ENCODE data around the gene ARHGEF9. TPM values are rescaled to one million over a fixed set of nuclear protein-coding genes. Genes with fewer than 3 reads are reported as not detected.
"Not testable (repeated sequence)": the region's sequence is repeated elsewhere in the genome, so short reads cannot be mapped to it uniquely, and the experiment has no call there.

ARHGEF9 gene
- 10 to 100 TPM; 38.6 to 40.8 TPM for total RNA-seq

DNA sequence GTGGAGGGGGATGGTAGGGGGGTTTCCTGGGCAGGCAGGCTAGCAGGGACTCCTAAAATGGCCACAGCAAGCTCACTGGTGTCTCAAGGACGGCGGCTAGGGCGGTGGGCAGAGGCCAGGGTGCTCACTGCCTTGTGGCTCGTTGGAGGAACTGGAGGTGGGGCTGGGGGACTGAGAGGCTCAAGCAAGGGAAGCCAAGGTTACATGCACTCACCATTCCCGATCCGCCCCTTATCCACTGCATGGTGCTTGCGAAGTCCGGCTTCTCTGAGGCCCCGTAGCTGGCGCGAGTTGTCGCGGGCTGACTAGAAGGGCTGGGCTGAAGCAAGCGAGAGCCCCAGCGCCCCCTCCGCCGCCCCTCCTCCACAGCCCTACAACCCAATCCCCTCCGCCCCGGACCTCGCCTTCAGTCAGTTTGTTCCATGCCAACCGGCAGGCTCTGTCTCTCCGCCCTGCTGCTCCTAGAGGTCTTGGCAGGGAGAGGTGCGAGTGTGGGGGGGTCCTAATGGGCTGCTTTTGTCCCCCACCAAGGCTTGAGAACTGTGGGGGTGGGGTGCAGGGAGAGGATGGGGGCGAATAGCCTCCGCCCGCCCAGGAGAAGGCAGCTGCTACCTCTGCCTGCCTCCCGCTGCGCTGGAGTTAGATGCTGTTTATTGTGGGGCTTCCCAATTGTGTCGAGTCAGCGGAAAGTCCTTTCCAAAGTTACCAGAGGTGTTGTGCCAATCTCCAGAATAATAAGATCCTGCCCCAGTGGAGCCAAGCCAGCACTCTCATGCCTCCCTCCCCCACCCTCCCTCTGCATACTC, at the start of gene ARHGEF9:
Gene ARHGEF9 (minus strand): TSS at position 313 of the 806 bp plus-strand sequence. CDS start 69 bp downstream, at position 244.
- H3K4me3 Mint-ChIP-seq: peak within 1 kb of the TSS; percentile 43 to 59
- no peaks in the 10 kb centered on the region for H3K36me3 Mint-ChIP-seq (ENCODE audit: insufficient read depth in 2 of 2)
- no peak within 1 kb of the TSS for H3K27ac Mint-ChIP-seq
- H3K9me3 Mint-ChIP-seq: no peaks in the 10 kb centered on the region
- H3K27me3 Mint-ChIP-seq (ENCODE audit: low read depth): peaks cover 28% of the 10 kb centered on the region
- H3K4me1 Mint-ChIP-seq (ENCODE audit: low read depth): no peaks in the 10 kb centered on the region
- no peak for DNase-seq
- ATAC-seq (replicated peaks in 1 of 2): no peak

DNA sequence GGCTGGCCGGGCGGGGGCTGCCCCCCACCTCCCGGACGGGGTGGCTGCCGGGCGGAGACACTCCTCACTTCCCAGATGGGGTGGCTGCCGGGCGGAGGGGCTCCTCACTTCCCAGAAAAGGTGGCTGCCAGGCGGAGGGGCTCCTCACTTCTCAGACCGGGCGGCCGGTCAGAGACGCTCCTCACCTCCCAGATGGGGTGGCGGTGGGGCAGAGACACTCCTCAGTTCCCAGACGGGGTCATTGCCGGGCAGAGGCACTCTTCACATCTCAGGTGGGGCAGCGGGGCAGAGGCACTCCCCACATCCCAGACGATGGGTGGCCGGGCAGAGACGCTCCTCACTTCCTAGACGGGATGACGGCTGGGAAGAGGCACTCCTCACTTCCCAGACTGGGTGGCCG, 40.4 kb upstream of the ARHGEF9 start:
- ATAC-seq (replicated peaks in 1 of 2); H3K4me3 Mint-ChIP-seq: not testable (repeated sequence)

DNA sequence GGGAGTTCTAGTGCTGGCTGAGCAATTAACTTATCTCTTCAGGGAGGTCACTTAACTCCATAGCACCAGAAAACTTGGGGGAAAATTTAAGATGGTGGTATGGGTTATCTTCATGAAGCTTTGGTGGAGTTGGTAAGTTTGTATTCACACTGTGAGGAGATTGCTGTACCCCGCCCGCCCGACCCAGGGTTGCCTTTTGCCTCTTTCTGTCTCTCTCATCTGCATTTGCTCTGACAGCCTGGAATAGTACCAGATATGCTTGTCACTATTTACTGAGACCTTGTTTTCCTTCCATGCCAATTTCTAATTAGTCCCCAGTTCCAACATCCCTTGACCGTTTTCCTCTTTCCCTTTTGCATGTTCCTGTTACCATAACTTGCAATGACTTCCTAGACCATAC, 33.1 kb upstream of the ARHGEF9 start:
- Mint-ChIP-seq H3K27me3 (ENCODE audit: low read depth) (peaks cover 4% of the 10 kb centered on the region), H3K27ac (no peak overlapping the region), H3K4me3 (no peak overlapping the region), H3K36me3 (ENCODE audit: insufficient read depth in 2 of 2) (no peaks in the 10 kb centered on the region), H3K4me1 (ENCODE audit: low read depth) (no peaks in the 10 kb centered on the region), H3K9me3 (no peaks in the 10 kb centered on the region)
- ATAC-seq (replicated peaks in 1 of 2) (no peak), DNase-seq (no peak)

More for the DNA sequence above, 40.4 kb upstream of the ARHGEF9 start:
- DNase-seq; H3K27me3 Mint-ChIP-seq (ENCODE audit: low read depth); H3K36me3 Mint-ChIP-seq (ENCODE audit: insufficient read depth in 2 of 2); H3K27ac Mint-ChIP-seq; H3K4me1 Mint-ChIP-seq (ENCODE audit: low read depth): not testable (repeated sequence)
- peaks cover 6 to 12% of the 10 kb centered on the region in 2 donors for H3K9me3 Mint-ChIP-seq

DNA sequence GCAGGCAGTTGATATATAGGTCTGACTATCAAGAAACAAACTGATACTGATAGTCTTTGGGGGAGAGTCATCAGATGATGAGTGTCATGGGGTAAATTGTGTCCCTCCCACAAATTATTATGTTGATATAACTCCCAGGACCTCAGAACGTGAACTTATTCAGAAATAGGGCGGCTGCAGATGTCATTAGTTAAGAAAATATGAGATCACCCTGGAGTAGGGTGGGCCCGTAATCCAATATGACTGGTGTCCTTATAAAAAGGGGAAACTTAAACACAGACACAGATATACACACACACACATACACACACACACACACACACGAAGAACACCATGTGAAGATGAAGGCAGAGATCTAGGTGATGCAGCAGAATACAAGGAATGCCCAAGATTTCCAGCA, 32.7 kb upstream of the ARHGEF9 start:
- Mint-ChIP-seq H3K36me3 (ENCODE audit: insufficient read depth in 2 of 2) (no peaks in the 10 kb centered on the region), H3K4me1 (ENCODE audit: low read depth) (no peaks in the 10 kb centered on the region), H3K4me3 (no peak overlapping the region), H3K27ac (no peak overlapping the region), H3K27me3 (ENCODE audit: low read depth) (peaks cover 4% of the 10 kb centered on the region), H3K9me3 (no peaks in the 10 kb centered on the region)
- DNase-seq (no peak), ATAC-seq (replicated peaks in 1 of 2) (no peak)

DNA sequence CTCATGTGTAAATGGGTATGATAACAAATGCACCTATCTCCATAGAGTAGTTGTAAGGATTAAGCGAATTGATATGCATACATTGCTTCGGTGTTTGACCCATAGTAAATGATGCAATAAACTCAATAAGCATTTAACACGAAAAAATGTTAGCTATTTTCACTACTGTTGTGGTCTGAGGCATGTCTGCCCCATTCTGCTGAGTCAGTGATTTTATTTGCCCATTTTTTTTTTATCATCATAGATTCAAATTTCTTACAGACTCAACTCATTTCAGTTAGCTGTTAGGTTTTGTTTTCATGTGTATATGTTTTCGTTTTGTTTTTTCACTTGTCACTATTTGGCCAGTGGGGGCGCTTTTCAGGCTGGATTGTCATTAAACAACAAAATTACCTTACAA, 27.8 kb upstream of the ARHGEF9 start:
- Mint-ChIP-seq H3K9me3 (no peaks in the 10 kb centered on the region), H3K4me3 (no peak overlapping the region), H3K36me3 (ENCODE audit: insufficient read depth in 2 of 2) (no peaks in the 10 kb centered on the region), H3K27me3 (ENCODE audit: low read depth) (peaks cover 7% of the 10 kb centered on the region), H3K4me1 (ENCODE audit: low read depth) (no peaks in the 10 kb centered on the region), H3K27ac (no peak overlapping the region)
- ATAC-seq (replicated peaks in 1 of 2) (no peak), DNase-seq (no peak)

DNA sequence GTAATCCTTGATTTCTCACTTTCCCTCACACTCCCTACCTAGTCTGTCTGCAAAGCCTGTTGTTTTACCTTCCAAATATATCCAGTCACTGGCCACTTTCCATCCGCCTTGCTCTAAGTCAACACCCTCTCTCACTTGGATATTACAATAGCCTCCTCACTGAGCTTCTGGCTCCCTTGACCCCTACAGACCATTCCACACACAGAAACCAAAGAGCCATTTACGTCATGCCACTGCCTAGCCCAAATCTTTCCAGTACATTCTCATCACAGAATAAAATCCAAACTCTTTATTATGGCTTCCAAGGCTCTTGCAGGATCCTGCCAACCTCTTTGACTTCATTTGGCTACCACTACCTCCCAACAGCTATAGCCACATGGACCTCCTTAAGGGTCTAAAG, 25.7 kb upstream of the ARHGEF9 start:
- ATAC-seq (replicated peaks in 1 of 2): no peak
- H3K27me3 Mint-ChIP-seq (ENCODE audit: low read depth): peaks cover 7% of the 10 kb centered on the region
- no peaks in the 10 kb centered on the region for H3K4me1 Mint-ChIP-seq (ENCODE audit: low read depth)
- no peak overlapping the region for H3K27ac Mint-ChIP-seq
- no peaks in the 10 kb centered on the region for H3K9me3 Mint-ChIP-seq
- no peaks in the 10 kb centered on the region for H3K36me3 Mint-ChIP-seq (ENCODE audit: insufficient read depth in 2 of 2)
- no peak overlapping the region for H3K4me3 Mint-ChIP-seq
- no peak for DNase-seq

DNA sequence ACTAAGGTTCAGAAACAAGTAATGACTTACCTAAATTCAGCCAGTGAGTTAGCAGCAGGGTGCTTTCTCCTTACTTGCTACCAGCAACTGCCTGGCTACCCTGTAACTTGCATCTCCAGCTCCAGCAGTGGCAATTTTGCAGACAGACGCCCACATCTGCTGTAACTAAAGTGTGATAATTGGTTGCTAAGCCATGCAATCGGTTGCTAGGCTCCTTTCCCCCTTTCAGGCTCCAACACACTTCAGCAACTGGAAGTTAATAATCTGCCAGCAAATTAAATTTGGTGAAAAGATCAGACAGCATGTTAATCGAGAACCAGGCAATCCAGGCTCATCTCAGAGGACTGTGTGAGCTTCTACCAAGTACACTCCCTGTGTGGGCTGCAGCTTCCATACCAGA, 24.2 kb upstream of the ARHGEF9 start:
- Mint-ChIP-seq H3K9me3 (no peaks in the 10 kb centered on the region), H3K27me3 (ENCODE audit: low read depth) (peaks cover 20% of the 10 kb centered on the region), H3K4me1 (ENCODE audit: low read depth) (no peaks in the 10 kb centered on the region), H3K4me3 (no peak overlapping the region), H3K27ac (no peak overlapping the region), H3K36me3 (ENCODE audit: insufficient read depth in 2 of 2) (no peaks in the 10 kb centered on the region)
- DNase-seq (no peak), ATAC-seq (replicated peaks in 1 of 2) (no peak)

DNA sequence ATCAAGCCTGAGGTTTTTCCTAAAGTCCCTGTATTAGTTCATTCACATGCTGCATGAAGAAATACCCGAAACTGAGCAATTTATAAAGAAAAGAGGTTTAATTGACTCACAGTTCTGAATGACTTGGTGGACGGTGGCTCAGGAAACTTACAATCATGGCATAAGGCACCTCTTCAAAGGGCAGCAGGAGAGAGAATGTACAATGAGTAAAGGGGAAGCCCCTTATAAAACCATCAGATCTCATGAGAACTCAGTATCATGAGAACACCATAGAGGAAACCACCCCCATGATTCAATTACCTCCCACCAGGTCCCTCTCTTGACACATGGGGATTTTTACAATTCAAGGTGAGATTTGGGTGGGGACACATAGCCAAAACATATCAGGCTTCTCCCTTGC, 10.4 kb upstream of the ARHGEF9 start:
- peak; percentile 25 to 42 for ATAC-seq (replicated peaks in 1 of 2)
- H3K27me3 Mint-ChIP-seq (ENCODE audit: low read depth): peaks cover 23% of the 10 kb centered on the region
- not testable (repeated sequence) for H3K36me3 Mint-ChIP-seq (ENCODE audit: insufficient read depth in 2 of 2); H3K4me1 Mint-ChIP-seq (ENCODE audit: low read depth); H3K4me3 Mint-ChIP-seq; DNase-seq; H3K27ac Mint-ChIP-seq
- H3K9me3 Mint-ChIP-seq: peaks cover 10% of the 10 kb centered on the region in 2 donors

DNA sequence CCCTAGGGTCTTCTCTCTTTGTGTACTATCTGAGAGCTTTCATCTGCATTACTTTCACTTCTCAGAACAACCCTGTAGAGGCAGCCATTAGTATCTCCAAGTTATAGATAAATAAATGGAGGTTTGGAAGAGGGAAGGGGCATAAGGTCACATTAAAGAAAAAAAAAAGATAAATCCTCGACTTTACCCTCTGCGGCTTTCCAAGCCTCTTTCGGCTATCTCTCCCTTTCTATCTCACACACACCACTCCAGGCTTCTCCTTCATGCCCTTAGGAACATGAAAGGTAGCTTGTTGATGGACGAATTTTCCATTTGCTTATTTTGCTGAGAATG, 660 bp upstream of the ARHGEF9 start:
- Mint-ChIP-seq H3K4me1 (ENCODE audit: low read depth) (no peaks in the 10 kb centered on the region), H3K9me3 (no peaks in the 10 kb centered on the region), H3K27ac (no peak overlapping the region), H3K27me3 (ENCODE audit: low read depth) (peaks cover 28% of the 10 kb centered on the region), H3K36me3 (ENCODE audit: insufficient read depth in 2 of 2) (no peaks in the 10 kb centered on the region), H3K4me3 (peak overlapping the region in 1 of 2 donors; percentile 59)
- no peak for DNase-seq
- ATAC-seq (replicated peaks in 1 of 2): no peak

DNA sequence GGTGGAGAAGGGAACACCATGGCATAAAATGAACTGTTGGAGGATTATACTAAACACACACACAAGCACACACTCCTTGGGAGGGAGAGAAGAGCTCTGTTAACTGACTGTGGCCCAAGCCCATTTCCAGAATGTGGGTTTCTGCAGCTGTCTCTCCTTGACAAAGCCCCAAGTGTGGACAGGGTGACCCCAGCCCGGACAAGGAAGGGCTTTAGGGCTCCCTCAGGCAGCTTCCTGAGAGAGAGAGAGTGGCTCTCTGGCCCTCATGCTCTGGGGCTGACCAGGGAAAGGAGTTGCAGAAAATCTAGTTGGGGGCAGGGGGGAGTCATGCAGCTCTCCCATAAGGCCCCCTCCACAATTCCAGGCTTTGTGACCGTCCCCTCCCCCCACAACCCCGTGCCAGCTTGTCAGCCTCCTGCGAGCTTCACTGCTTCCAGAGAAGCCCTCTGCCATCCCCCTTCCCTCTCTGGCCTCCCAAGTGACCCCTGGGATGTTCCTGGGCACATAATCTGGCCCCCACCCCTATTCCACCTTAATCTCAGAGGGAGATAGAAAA, 590 bp downstream of the ARHGEF9 start:
- ATAC-seq (replicated peaks in 1 of 2): no peak
- no peak for DNase-seq
- Mint-ChIP-seq H3K4me3 (peak overlapping the region in 1 of 2 donors; percentile 32), H3K9me3 (no peaks in the 10 kb centered on the region), H3K36me3 (ENCODE audit: insufficient read depth in 2 of 2) (no peaks in the 10 kb centered on the region), H3K4me1 (ENCODE audit: low read depth) (no peaks in the 10 kb centered on the region), H3K27ac (no peak overlapping the region), H3K27me3 (ENCODE audit: low read depth) (peaks cover 28% of the 10 kb centered on the region)

DNA sequence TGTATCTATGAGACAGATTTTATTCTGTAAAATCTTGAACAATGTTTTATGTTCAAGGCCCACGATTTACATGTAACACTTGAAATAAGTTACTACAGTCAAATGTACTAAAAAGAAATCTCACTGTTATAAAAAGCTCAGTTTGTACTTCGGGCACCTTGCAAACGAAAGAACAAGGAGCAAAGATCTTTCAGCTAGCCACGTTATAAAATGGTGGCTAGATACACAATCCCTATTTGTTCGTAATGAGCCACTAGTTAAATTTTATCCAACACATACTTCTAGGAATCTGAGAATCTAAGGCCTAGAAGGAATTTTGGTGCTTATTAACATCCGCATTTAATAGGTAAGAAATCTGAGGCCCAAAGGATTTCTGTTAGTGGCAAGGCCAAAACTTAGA, 2.5 kb downstream of the ARHGEF9 start:
- Mint-ChIP-seq H3K9me3 (peaks cover 1 to 4% of the 10 kb centered on the region in 2 donors), H3K4me1 (ENCODE audit: low read depth) (no peaks in the 10 kb centered on the region), H3K4me3 (no peak overlapping the region), H3K27ac (no peak overlapping the region), H3K36me3 (ENCODE audit: insufficient read depth in 2 of 2) (peaks cover 0 to 4% of the 10 kb centered on the region in 2 donors), H3K27me3 (ENCODE audit: low read depth) (peaks cover 28% of the 10 kb centered on the region)
- DNase-seq (no peak), ATAC-seq (replicated peaks in 1 of 2) (no peak)

DNA sequence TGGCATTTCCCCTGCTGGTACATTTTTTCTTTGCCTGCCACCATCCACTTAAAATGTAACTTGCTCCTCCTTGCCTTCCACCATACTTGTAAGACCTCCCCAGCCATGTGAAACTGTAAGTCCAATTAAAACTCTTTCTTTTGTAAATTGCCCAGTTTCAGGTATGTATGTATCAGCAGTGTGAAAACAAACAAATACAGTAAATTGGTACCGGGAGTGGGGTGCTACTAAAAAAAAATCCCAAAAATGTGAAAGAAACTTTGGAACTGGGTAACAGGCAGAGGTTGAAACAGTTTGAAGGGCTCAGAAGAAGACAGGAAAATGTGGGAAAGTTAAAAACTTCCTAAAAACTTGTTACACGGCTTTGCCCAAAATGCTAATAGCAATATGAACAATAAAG, 16.3 kb downstream of the ARHGEF9 start:
- Mint-ChIP-seq H3K4me1 (ENCODE audit: low read depth) (no peaks in the 10 kb centered on the region), H3K4me3 (no peak overlapping the region), H3K9me3 (peaks cover 2 to 3% of the 10 kb centered on the region in 2 donors), H3K27me3 (ENCODE audit: low read depth) (peaks cover 67% of the 10 kb centered on the region), H3K36me3 (ENCODE audit: insufficient read depth in 2 of 2) (peaks cover 4 to 6% of the 10 kb centered on the region in 2 donors), H3K27ac (no peak overlapping the region)
- no peak for DNase-seq
- no peak for ATAC-seq (replicated peaks in 1 of 2)

DNA sequence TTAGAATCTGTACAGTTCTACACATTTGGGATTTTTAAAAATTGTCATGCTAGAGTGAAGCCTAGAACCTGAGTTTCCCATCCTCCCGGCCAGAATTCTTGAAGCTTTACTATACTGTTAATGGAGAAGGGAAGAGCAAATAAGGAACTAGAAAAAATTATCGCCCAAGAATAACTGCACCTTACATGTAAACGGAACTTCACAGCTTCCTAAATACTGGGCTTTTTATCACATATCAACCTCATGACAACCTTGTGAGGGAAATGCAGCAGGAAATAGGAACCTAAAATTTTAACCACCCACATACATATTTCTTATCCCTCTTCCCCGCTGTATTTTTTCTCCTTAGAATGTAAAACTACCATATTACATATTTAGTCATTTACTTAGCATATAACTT, 19.3 kb downstream of the ARHGEF9 start:
- peaks cover 46% of the 10 kb centered on the region for H3K27me3 Mint-ChIP-seq (ENCODE audit: low read depth)
- no peak overlapping the region for H3K27ac Mint-ChIP-seq
- peaks cover 1 to 3% of the 10 kb centered on the region in 2 donors for H3K9me3 Mint-ChIP-seq
- H3K4me3 Mint-ChIP-seq: no peak overlapping the region
- DNase-seq: no peak
- H3K4me1 Mint-ChIP-seq (ENCODE audit: low read depth): no peaks in the 10 kb centered on the region
- H3K36me3 Mint-ChIP-seq (ENCODE audit: insufficient read depth in 2 of 2): peaks cover 2 to 6% of the 10 kb centered on the region in 2 donors
- ATAC-seq (replicated peaks in 1 of 2): no peak

DNA sequence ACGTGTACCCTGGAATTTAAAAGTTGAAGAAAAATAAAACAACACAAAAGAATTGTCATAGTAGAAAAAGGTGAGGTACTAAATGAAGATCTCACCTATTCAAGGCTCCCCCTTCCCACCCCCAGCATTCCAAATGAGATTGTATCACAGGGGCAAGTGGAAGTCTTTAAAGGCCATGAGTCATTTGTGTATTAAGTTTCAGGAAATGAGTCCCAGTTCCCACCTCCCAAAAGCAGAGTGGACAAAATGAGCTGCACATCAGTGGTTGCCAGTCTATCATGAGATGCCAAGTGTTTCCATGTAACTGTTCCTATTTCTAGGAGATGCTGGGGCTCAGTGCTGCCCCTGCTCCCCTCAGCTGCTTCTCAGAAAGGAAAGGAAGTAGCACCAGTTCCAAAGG, 20.1 kb downstream of the ARHGEF9 start:
- Mint-ChIP-seq H3K4me1 (ENCODE audit: low read depth) (no peaks in the 10 kb centered on the region), H3K9me3 (peaks cover 0 to 3% of the 10 kb centered on the region in 2 donors), H3K27ac (no peak overlapping the region), H3K4me3 (no peak overlapping the region), H3K36me3 (ENCODE audit: insufficient read depth in 2 of 2) (peaks cover 2 to 6% of the 10 kb centered on the region in 2 donors), H3K27me3 (ENCODE audit: low read depth) (peaks cover 39% of the 10 kb centered on the region)
- ATAC-seq (replicated peaks in 1 of 2): no peak
- no peak for DNase-seq
